Epithelial cell of proximal tubule (primary cell): ENCODE results near the gene HES5. TPM values are rescaled to one million over a fixed set of nuclear protein-coding genes. Genes with fewer than 3 reads are reported as not detected.
A peak's percentile ranks its signal among the peaks of the same experiment; 100 is the strongest.
"Not testable (repeated sequence)": the region's sequence is repeated elsewhere in the genome, so short reads cannot be mapped to it uniquely, and the experiment has no call there.

Experiments used
- DNase-seq: peaks from one replicate; pipeline ENCODE4 v3.0.0-alpha.2; 2011; ENCODE audit warnings: low read depth
- H3K4me3 ChIP-seq: 2 replicates; pipeline ENCODE4 v1.5.1; 2011; ENCODE audit warnings: low read depth, mild to moderate bottlenecking, low read length
- CTCF ChIP-seq: conservative IDR thresholded peaks from 2 replicates; pipeline ENCODE4 v1.5.1; 2012; ENCODE audit warnings: low read depth, mild to moderate bottlenecking, low read length
- total RNA-seq: library from RNA; depleted of rRNA; stranded (reverse); fragments of >200 nt; gene quantifications from 2 replicates; pipeline ENCODE4 v1.2.3, GENCODE V29; 2015

The HES5 gene
- total RNA-seq, 1 donor from 2014 or later, result not detected

- H3K4me3 ChIP-seq, result peak overlapping the region; percentile 81
- DNase-seq, result no peak
- TF ChIP-seq CTCF, result no peak
Measured at GRCh38 chr1:2555634-2556276, 25.7 kb upstream of the HES5 start.

GRCh38 chr1:2554621-2555387 is 24.7 kb upstream of the HES5 start:
- DNase-seq, result no peak
- peak; percentile 64 for TF ChIP-seq CTCF
- H3K4me3 ChIP-seq, result no peak overlapping the region

- DNase-seq, result no peak
Measured at GRCh38 chr1:2553871-2554620, 24.0 kb upstream of the HES5 start.

GRCh38 chr1:2553076-2553475 is 23.0 kb upstream of the HES5 start:
- H3K4me3 ChIP-seq, DNase-seq: not testable (repeated sequence)

More at GRCh38 chr1:2553871-2554620, 24.0 kb upstream of the HES5 start:
- TF ChIP-seq CTCF, result no peak
- no peak overlapping the region for H3K4me3 ChIP-seq

GRCh38 chr1:2552189-2552588 is 22.1 kb upstream of the HES5 start:
- DNase-seq, result no peak
- H3K4me3 ChIP-seq, result no peak overlapping the region
- no peak for TF ChIP-seq CTCF

- not testable (repeated sequence) for H3K4me3 ChIP-seq, DNase-seq
Measured at GRCh38 chr1:2551544-2551943, 21.5 kb upstream of the HES5 start.

- DNase-seq, H3K4me3 ChIP-seq: not testable (repeated sequence)
Measured at GRCh38 chr1:2550309-2550861, 20.3 kb upstream of the HES5 start.

- H3K4me3 ChIP-seq, DNase-seq: not testable (repeated sequence)
Measured at GRCh38 chr1:2549367-2550029, 19.4 kb upstream of the HES5 start.
